ENCODE results near the gene STAC. TPM values are rescaled to one million over a fixed set of nuclear protein-coding genes. Genes with fewer than 3 reads are reported as not detected.

Gene STAC
- total and polyA plus RNA-seq, 10 of the 15 experiments (the other 5 are each of a cell fraction or from before 2014, with no cell fraction given) = 0.07 TPM; not detected in 9

- BruUV-seq (replicated peaks) = no TSS peak
Observed at GRCh38 chr3:36394176-36394575, 13.9 kb downstream of the STAC start.

More at GRCh38 chr3:36394176-36394575, 13.9 kb downstream of the STAC start:
- CTCF ChIA-PET = interaction anchor here (0.7 kb wide), 1 partner anchor 373 kb away, joined by 3 read pairs; no protein-coding TSS in a partner anchor
- in situ Hi-C loops (cut with MboI) (no loop called here), intact Hi-C loops (cut with micrococcal nuclease; ENCODE audit: unreplicated experiment) (no loop called here)
- no peaks in the 10 kb centered on the region for H3K4me1 ChIP-seq (ENCODE audit: control insufficient read depth, insufficient read depth, low read length)
- H3K4me3 ChIP-seq = no peak overlapping the region
- TF ChIP-seq CHD1 (IDR thresholded peaks at IDR 0.05; ENCODE audit: low read depth, low read length) (no peak), ZNF24 (IDR thresholded peaks at IDR 0.05) (no peak), ESRRA (IDR thresholded peaks at IDR 0.05; ENCODE audit: low read length) (no peak), PRDM15 (CRISPR knock-in tag; IDR thresholded peaks at IDR 0.05) (no peak)
- no peak overlapping the region for H3K27ac ChIP-seq (ENCODE audit: control insufficient read depth, insufficient read depth)
- H3K9ac ChIP-seq (ENCODE audit: control insufficient read depth, insufficient read depth, low read length) = no peak overlapping the region
- RAD21 ChIA-PET (ENCODE audit: unreplicated experiment) = no interaction called here
- H2AFZ ChIP-seq (ENCODE audit: control insufficient read depth, low read depth, low read length) = no peak overlapping the region
- no peak for FAIRE-seq
- DNase-seq (ENCODE audit: low read depth, low spot score) = no peak
- no peaks in the 10 kb centered on the region for H3K36me3 ChIP-seq (ENCODE audit: control insufficient read depth in 2 of 2, insufficient read depth in 2 of 2, low read length in 1 of 2)
- H3K9me3 ChIP-seq (replicated peaks; ENCODE audit: control insufficient read depth, insufficient read depth, low read length) = no peaks in the 10 kb centered on the region
- H3K79me2 ChIP-seq (ENCODE audit: control insufficient read depth, insufficient read depth, low read length) = no peaks in the 10 kb centered on the region
- POLR2A ChIA-PET = no interaction called here
- H3K4me2 ChIP-seq (ENCODE audit: control insufficient read depth, insufficient read depth) = no peak overlapping the region
- SMC1A ChIA-PET (ENCODE audit: uncharacterized antibody, unreplicated experiment) = no interaction called here
- no peaks in the 10 kb centered on the region for H3K27me3 ChIP-seq (replicated peaks in 1 of 2; ENCODE audit: control insufficient read depth in 2 of 2, insufficient read depth in 2 of 2, low read length in 1 of 2)
- no peaks in the 10 kb centered on the region for H4K20me1 ChIP-seq (ENCODE audit: control insufficient read depth, insufficient read depth)
- no peak for ATAC-seq
